Measurements from ENCODE around the gene PHEX.
"Not testable (repeated sequence)": the region's sequence is repeated elsewhere in the genome, so short reads cannot be mapped to it uniquely, and the experiment has no call there.

Gene PHEX

GRCh38 chrX:22247169-22247568 lies 215.0 kb downstream of the PHEX start:
- DNase-seq (ENCODE audit: low spot score), result no peak

GRCh38 chrX:22248401-22248800 lies 216.3 kb downstream of the PHEX start:
- no peak for DNase-seq (ENCODE audit: low spot score)

GRCh38 chrX:22249371-22249770 lies 217.2 kb downstream of the PHEX start:
- DNase-seq (ENCODE audit: low spot score), result no peak

- DNase-seq (ENCODE audit: low spot score), result no peak
Measured at GRCh38 chrX:22268706-22269105, 236.6 kb downstream of the PHEX start.

GRCh38 chrX:22272613-22273012 lies 240.5 kb downstream of the PHEX start, which contains the start of gene CBLL2:
CBLL2 (plus strand) TSS chrX:22272913; CDS start chrX:22272992, 79 bp downstream.
- no peak for DNase-seq (ENCODE audit: low spot score)

GRCh38 chrX:22273714-22274317 lies 241.7 kb downstream of the PHEX start:
- no peak for DNase-seq (ENCODE audit: low spot score)

- no peak for DNase-seq (ENCODE audit: low spot score)
Measured at GRCh38 chrX:22276781-22277180, 244.7 kb downstream of the PHEX start.

- DNase-seq (ENCODE audit: low spot score), result no peak
Measured at GRCh38 chrX:22278375-22278774, 246.2 kb downstream of the PHEX start.

- not testable (repeated sequence) for DNase-seq (ENCODE audit: low spot score)
Measured at GRCh38 chrX:22289209-22289608, 257.1 kb downstream of the PHEX start.

- DNase-seq (ENCODE audit: low spot score), result no peak
Measured at GRCh38 chrX:22296871-22297270, 264.7 kb downstream of the PHEX start.

GRCh38 chrX:22300130-22300529 lies 268.0 kb downstream of the PHEX start:
- DNase-seq (ENCODE audit: low spot score), result no peak

Measured in hematopoietic multipotent progenitor cell treated with erythropoietin and hydrocortisone succinate and interleukin-3 and kit ligand, for 15 days (in vitro differentiated cells).